Mononuclear cell (primary cell): ENCODE data around the gene BGLAP. TPM values are rescaled to one million over a fixed set of nuclear protein-coding genes. Genes with fewer than 3 reads are reported as not detected.
"Not testable (repeated sequence)": the region's sequence is repeated elsewhere in the genome, so short reads cannot be mapped to it uniquely, and the experiment has no call there.

Experiments used
- H3K27me3 ChIP-seq: 2 replicates; pipeline ENCODE4 v1.6.0; 2011; ENCODE audit warnings: low read length, control low read depth; ENCODE audit not compliant: insufficient read depth
- H3K4me1 ChIP-seq: 2 replicates; pipeline ENCODE4 v1.5.1; 2011; ENCODE audit warnings: mild to moderate bottlenecking, low read length, control low read depth; ENCODE audit not compliant: insufficient read depth
- H3K4me3 ChIP-seq: 2 replicates; pipeline ENCODE4 v1.5.1; 2011; ENCODE audit warnings: mild to moderate bottlenecking, low read length, moderate library complexity
- H3K9me3 ChIP-seq: 2 replicates; pipeline ENCODE4 v1.5.1; 2011; ENCODE audit warnings: low read depth, mild to moderate bottlenecking, control low read depth, low read length
- total RNA-seq: library from RNA; depleted of rRNA; stranded (reverse); fragments of >200 nt; gene quantifications from one replicate; pipeline ENCODE4 v1.2.3, GENCODE V29; 2012

BGLAP gene
- total RNA-seq, 1 donor = 0.31 TPM

GRCh38 chr1:156216361-156217086, 25.5 kb upstream of the BGLAP start:
- H3K27me3 ChIP-seq, H3K4me3 ChIP-seq, H3K9me3 ChIP-seq: not testable (repeated sequence)
- H3K4me1 ChIP-seq = peaks cover 51% of the 10 kb centered on the region

- peak overlapping the region; percentile 7 for H3K4me3 ChIP-seq
Measured at GRCh38 chr1:156217871-156218270, 24.1 kb upstream of the BGLAP start.

DNA sequence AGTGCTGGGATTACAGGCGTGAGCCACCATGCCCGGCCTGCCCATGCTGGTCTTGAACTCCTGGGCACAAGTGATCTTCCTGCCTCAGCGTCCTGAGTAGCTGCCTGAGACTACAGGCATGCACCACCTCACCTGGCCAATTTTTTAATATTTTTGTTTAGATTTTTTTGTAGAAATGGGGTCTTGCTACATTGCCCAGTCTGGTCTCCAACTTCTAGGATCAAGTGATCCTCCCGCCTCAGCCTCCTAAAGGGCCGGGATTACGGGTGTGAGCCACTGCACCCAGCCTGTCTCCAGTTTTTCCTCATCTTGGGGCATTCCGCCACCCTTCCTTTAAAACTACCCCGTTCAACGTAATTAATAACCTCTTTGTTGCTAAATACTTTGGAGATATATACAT, 21.8 kb upstream of the BGLAP start:
- no peak overlapping the region for H3K4me3 ChIP-seq
- H3K27me3 ChIP-seq = no peaks in the 10 kb centered on the region
- H3K4me1 ChIP-seq = peaks cover 32% of the 10 kb centered on the region
- no peaks in the 10 kb centered on the region for H3K9me3 ChIP-seq

More at GRCh38 chr1:156217871-156218270, 24.1 kb upstream of the BGLAP start:
- Histone ChIP-seq H3K9me3 (no peaks in the 10 kb centered on the region), H3K27me3 (no peaks in the 10 kb centered on the region), H3K4me1 (peaks cover 42% of the 10 kb centered on the region)

DNA sequence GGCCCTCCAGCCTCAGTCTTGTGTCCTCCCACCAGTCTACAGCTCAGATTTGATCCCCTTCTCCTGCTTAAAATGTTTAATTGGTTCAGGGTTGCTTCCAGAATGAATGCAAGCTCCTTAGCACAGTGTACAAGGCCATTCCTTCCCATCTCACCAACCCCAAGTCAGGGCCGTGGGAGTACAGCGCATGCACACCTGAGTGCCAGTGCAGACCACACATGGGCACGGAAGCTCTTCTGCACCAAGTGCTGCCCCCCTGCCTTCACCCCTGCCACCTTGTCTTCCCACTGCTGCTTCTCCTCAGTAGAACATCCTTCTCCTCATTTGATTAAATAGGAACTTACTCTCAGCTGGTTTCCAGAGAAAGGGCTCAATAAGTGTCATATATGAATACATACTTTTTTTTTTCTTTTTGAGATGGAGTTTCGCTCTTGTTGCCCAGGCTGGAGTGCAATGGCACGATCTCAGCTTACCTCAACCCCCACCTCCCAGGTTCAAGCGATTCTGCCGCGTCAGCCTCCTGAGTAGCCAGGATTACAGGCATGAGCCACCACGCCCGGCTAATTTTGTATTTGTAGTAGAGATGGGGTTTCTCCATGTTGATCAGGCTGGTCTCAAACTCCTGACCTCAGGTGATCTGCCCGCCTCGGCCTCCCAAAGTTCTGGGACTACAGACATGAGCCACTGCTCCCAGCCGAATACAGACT, 19.8 kb upstream of the BGLAP start:
- Histone ChIP-seq H3K27me3 (no peaks in the 10 kb centered on the region), H3K4me1 (peaks cover 32% of the 10 kb centered on the region), H3K9me3 (no peaks in the 10 kb centered on the region), H3K4me3 (no peak overlapping the region)

GRCh38 chr1:156225677-156226014, 16.3 kb upstream of the BGLAP start:
- no peak overlapping the region for H3K4me3 ChIP-seq
- H3K9me3 ChIP-seq = no peaks in the 10 kb centered on the region
- no peaks in the 10 kb centered on the region for H3K27me3 ChIP-seq
- H3K4me1 ChIP-seq = peaks cover 8% of the 10 kb centered on the region

DNA sequence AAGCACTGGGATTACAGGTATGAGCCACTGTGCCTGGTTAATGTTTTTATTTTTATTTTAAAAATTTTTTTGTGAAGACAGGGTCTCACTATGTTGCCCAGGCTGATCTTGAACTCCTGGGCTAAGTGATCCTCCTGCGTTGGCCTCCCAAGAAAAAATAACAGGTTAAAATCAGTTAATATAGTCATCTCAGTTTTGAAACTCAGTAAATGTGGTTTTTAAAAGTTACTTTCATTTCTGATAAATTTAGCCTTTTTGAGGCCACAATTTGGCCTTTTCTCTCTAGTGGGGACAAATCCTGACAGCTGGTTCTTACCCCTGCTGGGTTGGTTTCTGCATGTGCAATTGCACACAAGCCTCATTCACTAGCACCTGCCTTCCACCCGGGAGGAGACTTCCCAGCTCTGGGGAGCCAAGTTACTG, 15.9 kb upstream of the BGLAP start:
- peaks cover 8% of the 10 kb centered on the region for H3K4me1 ChIP-seq
- H3K27me3 ChIP-seq = no peaks in the 10 kb centered on the region
- no peak overlapping the region for H3K4me3 ChIP-seq
- H3K9me3 ChIP-seq = no peaks in the 10 kb centered on the region

GRCh38 chr1:156226782-156227181, 15.2 kb upstream of the BGLAP start:
- H3K4me1 ChIP-seq = peaks cover 8% of the 10 kb centered on the region
- H3K27me3 ChIP-seq = no peaks in the 10 kb centered on the region
- no peak overlapping the region for H3K4me3 ChIP-seq
- H3K9me3 ChIP-seq = no peaks in the 10 kb centered on the region

DNA sequence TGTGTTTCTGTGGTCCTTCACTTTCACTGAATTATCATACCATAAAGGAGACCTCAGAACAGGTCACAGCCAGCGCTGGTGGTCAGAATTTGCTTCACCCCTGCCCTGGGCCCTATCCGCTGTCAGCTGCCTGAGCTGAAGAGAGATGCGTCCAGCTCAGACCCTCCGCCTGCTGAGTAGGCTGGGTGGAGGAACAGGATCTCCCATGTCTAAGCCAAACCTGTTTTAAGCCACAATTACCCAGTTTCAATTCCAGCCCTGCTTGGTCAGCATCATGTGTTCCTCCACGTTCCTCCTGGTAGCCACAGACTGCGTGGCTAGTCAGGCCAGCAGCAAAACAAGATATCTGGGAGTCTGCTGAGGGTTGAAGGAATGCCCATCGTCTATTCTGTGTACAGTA, 13.5 kb upstream of the BGLAP start:
- no peak overlapping the region for H3K4me3 ChIP-seq
- peaks cover 8% of the 10 kb centered on the region for H3K4me1 ChIP-seq
- no peaks in the 10 kb centered on the region for H3K9me3 ChIP-seq
- H3K27me3 ChIP-seq = no peaks in the 10 kb centered on the region

GRCh38 chr1:156229809-156230472, 12.0 kb upstream of the BGLAP start:
- Histone ChIP-seq H3K4me3 (no peak overlapping the region), H3K9me3 (no peaks in the 10 kb centered on the region), H3K4me1 (peaks cover 8% of the 10 kb centered on the region), H3K27me3 (no peaks in the 10 kb centered on the region)

GRCh38 chr1:156230473-156230837, 11.5 kb upstream of the BGLAP start:
- Histone ChIP-seq H3K4me3 (no peak overlapping the region), H3K27me3 (no peaks in the 10 kb centered on the region), H3K9me3 (no peaks in the 10 kb centered on the region), H3K4me1 (peaks cover 4% of the 10 kb centered on the region)

GRCh38 chr1:156232201-156232894, 9.6 kb upstream of the BGLAP start:
- Histone ChIP-seq H3K27me3 (no peaks in the 10 kb centered on the region), H3K4me1 (no peaks in the 10 kb centered on the region), H3K9me3 (no peaks in the 10 kb centered on the region), H3K4me3 (no peak overlapping the region)

DNA sequence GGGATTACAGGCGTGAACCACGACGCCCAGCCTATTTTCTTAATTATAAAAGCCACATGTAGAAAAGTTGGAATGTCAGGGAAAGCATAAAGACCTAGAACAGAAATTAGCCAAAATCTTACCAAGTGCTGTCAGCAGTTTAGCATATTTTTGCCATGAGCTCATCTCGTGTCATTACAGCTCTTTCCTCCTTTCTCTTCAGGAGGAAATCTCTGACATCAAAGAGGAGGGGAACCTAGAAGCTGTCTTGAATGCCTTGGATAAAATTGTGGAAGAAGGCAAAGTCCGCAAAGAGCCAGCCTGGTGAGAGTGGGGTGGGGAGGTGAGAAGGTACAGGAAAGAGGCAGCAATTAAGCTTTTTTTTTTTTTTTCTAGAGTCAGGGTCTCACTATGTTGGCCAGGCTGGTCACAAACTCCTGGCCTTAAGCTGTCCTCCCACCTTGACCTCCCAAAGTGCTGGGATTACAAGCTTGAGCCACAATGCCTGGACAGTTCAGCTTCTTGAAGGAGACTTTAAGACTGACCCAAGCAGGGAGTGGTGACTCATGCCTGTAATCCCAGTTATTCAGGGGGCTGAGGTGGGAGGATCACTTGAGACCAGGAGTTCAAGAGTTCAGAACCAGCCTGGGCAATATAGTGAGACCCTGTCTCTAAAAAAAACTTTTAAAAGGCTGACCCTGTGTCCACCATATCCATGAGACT, 8.4 kb upstream of the BGLAP start:
- Histone ChIP-seq H3K9me3 (no peaks in the 10 kb centered on the region), H3K4me3 (no peak overlapping the region), H3K27me3 (no peaks in the 10 kb centered on the region), H3K4me1 (no peaks in the 10 kb centered on the region)

DNA sequence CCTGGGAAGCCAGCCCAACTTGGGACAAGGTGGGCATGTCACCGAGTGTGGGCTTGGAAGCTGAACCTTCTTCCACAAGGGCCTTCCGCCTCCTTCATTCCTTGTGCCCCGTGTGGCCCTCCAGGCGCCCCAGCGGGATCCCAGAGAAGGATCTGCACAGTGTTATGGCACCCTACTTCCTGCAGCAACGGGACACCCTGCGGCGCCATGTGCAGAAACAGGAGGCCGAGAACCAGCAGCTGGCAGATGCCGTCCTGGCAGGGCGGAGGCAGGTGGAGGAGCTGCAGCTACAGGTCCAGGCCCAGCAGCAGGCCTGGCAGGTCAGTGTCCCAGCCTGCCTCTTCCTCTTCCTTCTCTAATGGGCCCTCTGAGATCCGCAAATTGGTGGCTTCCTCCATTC, 5.8 kb upstream of the BGLAP start:
- H3K4me3 ChIP-seq = no peak overlapping the region
- H3K4me1 ChIP-seq = no peaks in the 10 kb centered on the region
- H3K27me3 ChIP-seq = no peaks in the 10 kb centered on the region
- H3K9me3 ChIP-seq = no peaks in the 10 kb centered on the region

- Histone ChIP-seq H3K4me1 (no peaks in the 10 kb centered on the region), H3K4me3 (no peak overlapping the region), H3K27me3 (no peaks in the 10 kb centered on the region), H3K9me3 (no peaks in the 10 kb centered on the region)
Measured at GRCh38 chr1:156238248-156238647, 3.7 kb upstream of the BGLAP start.
